Neural progenitor cell (in vitro differentiated cells): Measurements from ENCODE around the gene RNF26.

ENCODE experiments used
- EZH2 ChIP-seq: fragments of 200-600 bp; sonication (generic); IDR thresholded peaks from 2 replicates; pipeline ENCODE4 v1.6.1; 2017; ENCODE audit warnings: antibody characterized with exemption, mild to moderate bottlenecking, moderate library complexity
- TF ChIP-seq, protein P1 (sequence below): fragments of 200-600 bp; sonication (generic); IDR thresholded peaks from 2 replicates; pipeline ENCODE4 v1.5.1; 2017; ENCODE audit warnings: antibody characterized with exemption, mild to moderate bottlenecking

DNA sequence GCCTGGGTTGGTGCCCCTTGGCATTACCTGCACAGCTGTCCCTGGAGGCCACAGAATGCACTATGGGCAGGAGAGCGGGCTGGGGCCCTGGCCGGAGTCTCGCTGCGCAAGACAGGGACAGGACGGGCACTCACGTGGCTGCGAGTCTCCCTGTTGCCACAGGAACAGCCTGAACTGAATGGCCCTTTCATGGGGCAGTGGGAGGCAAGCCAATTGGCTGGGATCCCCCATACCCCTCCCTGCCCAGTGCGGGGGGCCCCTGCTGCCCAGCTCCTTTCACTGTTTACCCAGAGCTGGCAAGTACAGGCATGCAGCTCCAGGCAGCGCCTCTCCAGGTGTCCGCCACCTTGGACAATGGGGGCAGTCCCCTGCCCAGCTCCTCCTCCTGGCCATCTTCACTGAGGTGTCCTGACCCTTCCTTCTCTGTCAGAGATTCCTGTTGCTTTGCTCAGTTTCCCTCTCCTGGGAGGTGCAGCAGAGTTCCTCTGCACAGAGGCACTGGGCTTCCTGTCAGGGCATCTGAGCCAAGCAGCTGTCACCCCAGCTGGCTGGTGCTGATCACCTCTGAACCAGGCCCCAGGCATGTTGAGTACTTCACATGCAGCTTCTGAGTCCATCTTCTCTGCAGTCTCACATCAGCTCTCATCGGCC lies 42.0 kb downstream of the RNF26 start:
- TF ChIP-seq, protein P1, sequence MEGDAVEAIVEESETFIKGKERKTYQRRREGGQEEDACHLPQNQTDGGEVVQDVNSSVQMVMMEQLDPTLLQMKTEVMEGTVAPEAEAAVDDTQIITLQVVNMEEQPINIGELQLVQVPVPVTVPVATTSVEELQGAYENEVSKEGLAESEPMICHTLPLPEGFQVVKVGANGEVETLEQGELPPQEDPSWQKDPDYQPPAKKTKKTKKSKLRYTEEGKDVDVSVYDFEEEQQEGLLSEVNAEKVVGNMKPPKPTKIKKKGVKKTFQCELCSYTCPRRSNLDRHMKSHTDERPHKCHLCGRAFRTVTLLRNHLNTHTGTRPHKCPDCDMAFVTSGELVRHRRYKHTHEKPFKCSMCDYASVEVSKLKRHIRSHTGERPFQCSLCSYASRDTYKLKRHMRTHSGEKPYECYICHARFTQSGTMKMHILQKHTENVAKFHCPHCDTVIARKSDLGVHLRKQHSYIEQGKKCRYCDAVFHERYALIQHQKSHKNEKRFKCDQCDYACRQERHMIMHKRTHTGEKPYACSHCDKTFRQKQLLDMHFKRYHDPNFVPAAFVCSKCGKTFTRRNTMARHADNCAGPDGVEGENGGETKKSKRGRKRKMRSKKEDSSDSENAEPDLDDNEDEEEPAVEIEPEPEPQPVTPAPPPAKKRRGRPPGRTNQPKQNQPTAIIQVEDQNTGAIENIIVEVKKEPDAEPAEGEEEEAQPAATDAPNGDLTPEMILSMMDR: no peak
- TF ChIP-seq EZH2: no peak
